ENCODE measurements around the gene DNAJC6.

The DNAJC6 gene

DNA sequence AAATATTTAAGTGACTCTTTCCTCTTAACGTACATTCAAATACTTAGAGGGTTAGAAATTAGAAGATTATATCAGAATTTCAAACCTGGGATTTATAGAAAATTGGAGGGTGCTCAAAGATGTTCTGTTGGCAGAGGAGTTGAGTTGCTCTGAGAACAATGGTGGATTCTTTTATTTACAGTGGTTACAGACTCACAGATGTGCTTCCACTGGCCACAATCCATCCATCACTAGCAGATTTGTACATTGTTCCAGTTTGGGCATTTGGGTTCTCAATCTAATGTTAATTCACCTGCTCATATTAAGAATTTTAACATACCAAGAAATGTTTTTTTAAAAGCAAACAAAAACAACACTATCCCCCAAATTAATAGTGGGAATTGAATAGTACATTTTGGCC is 23.5 kb downstream of the DNAJC6 start:
- Histone ChIP-seq H3K27me3 (ENCODE audit: insufficient read depth, low read depth, severe bottlenecking) (no peaks in the 10 kb centered on the region), H3K36me3 (no peaks in the 10 kb centered on the region), H3K27ac (no peak overlapping the region), H3K4me3 (ENCODE audit: low read depth, low read length) (no peak overlapping the region), H3K9me3 (ENCODE audit: severe bottlenecking) (no peaks in the 10 kb centered on the region)
- TF ChIP-seq CTCF (IDR thresholded peaks at IDR 0.05; ENCODE audit: low read depth, low read length) = no peak
- DNase-seq = no peak

DNA sequence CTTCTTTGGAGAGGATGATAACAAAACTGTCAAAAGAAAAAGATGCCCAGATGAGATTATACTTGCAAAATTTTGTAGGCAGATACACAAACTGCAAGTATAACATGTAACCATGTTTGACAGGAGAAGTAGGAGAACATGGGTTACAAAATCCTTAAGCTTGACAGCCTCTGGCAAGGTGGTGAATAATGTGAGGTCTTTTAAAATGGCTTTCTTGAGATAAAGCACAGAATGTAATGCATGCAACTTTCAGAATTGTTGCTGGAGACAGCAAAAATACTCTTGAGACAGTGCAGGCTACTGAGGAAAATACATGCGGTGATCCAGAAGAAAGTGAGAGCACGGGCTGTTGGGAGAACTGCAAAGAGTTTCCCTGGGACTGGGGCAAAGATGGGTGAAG is 24.7 kb downstream of the DNAJC6 start:
- H3K4me3 ChIP-seq (ENCODE audit: low read depth, low read length) = no peak overlapping the region
- TF ChIP-seq CTCF (IDR thresholded peaks at IDR 0.05; ENCODE audit: low read depth, low read length) = no peak
- H3K27ac ChIP-seq = no peak overlapping the region
- no peaks in the 10 kb centered on the region for H3K27me3 ChIP-seq (ENCODE audit: insufficient read depth, low read depth, severe bottlenecking)
- no peaks in the 10 kb centered on the region for H3K9me3 ChIP-seq (ENCODE audit: severe bottlenecking)
- H3K36me3 ChIP-seq = no peaks in the 10 kb centered on the region
- DNase-seq = no peak

DNA sequence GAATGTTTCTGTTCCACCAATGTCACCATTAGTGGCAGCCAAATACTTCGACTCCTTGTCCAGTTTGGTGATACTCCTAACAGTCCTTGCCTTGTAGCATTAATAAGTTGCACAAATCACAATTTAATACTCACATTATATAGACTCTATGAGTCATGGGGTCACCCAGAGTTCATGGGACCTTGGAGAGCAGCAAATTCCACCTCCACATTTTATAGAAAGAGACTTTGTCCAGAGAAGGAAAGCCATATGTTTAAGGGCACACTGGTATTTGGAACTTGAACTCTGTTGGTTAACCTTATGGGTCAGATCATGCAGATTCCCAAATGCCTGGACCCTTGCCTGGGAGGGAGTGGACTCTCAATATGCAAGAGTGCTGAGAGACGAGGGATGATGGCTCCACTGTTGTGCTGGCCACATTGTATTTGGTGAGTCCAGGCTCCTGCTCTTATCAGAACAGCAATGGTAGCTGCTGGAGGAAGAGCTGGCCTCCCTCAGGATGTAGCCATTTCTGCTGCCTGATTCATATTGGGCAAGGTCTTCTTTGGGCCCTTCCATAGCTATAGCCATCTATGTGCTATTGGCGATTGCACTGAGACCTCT is 30.6 kb downstream of the DNAJC6 start:
- Histone ChIP-seq H3K27ac (no peak overlapping the region), H3K27me3 (ENCODE audit: insufficient read depth, low read depth, severe bottlenecking) (no peaks in the 10 kb centered on the region), H3K36me3 (no peaks in the 10 kb centered on the region), H3K4me3 (ENCODE audit: low read depth, low read length) (no peak overlapping the region), H3K9me3 (ENCODE audit: severe bottlenecking) (no peaks in the 10 kb centered on the region)
- DNase-seq = no peak
- no peak for TF ChIP-seq CTCF (IDR thresholded peaks at IDR 0.05; ENCODE audit: low read depth, low read length)

- Histone ChIP-seq H3K9me3 (ENCODE audit: severe bottlenecking) (no peaks in the 10 kb centered on the region), H3K4me3 (ENCODE audit: low read depth, low read length) (no peak overlapping the region)
Measured at GRCh38 chr1:65341381-65341780, 32.0 kb downstream of the DNAJC6 start.

GRCh38 chr1:65343286-65343685 is 33.9 kb downstream of the DNAJC6 start:
- H3K4me3 ChIP-seq (ENCODE audit: low read depth, low read length) = no peak overlapping the region
- H3K36me3 ChIP-seq = no peaks in the 10 kb centered on the region
- DNase-seq = no peak
- no peaks in the 10 kb centered on the region for H3K9me3 ChIP-seq (ENCODE audit: severe bottlenecking)
- H3K27ac ChIP-seq = no peak overlapping the region
- no peak for TF ChIP-seq CTCF (IDR thresholded peaks at IDR 0.05; ENCODE audit: low read depth, low read length)
- H3K27me3 ChIP-seq (ENCODE audit: insufficient read depth, low read depth, severe bottlenecking) = no peaks in the 10 kb centered on the region

More at GRCh38 chr1:65341381-65341780, 32.0 kb downstream of the DNAJC6 start:
- TF ChIP-seq CTCF (IDR thresholded peaks at IDR 0.05; ENCODE audit: low read depth, low read length) = no peak
- Histone ChIP-seq H3K27me3 (ENCODE audit: insufficient read depth, low read depth, severe bottlenecking) (no peaks in the 10 kb centered on the region), H3K27ac (no peak overlapping the region), H3K36me3 (no peaks in the 10 kb centered on the region)
- DNase-seq = no peak

GRCh38 chr1:65344171-65344814 is 35.0 kb downstream of the DNAJC6 start:
- Histone ChIP-seq H3K36me3 (no peaks in the 10 kb centered on the region), H3K9me3 (ENCODE audit: severe bottlenecking) (no peaks in the 10 kb centered on the region), H3K27me3 (ENCODE audit: insufficient read depth, low read depth, severe bottlenecking) (no peaks in the 10 kb centered on the region), H3K4me3 (ENCODE audit: low read depth, low read length) (no peak overlapping the region), H3K27ac (no peak overlapping the region)
- TF ChIP-seq CTCF (IDR thresholded peaks at IDR 0.05; ENCODE audit: low read depth, low read length) = no peak
- DNase-seq = no peak
